Keratinocyte (primary cell): ENCODE measurements around the gene LPXN.

Experiments
- CTCF ChIP-seq, 3 experiments: IDR thresholded peaks in 1 of 3; conservative IDR thresholded peaks in 1 of 3; optimal IDR thresholded peaks in 1 of 3; 2 replicates in 2 of 3; 3 replicates in 1 of 3; pipeline versions ENCODE3 to v1.5.1; 2011; ENCODE audit warnings: low read length in 3 of 3, mild to moderate bottlenecking in 3 of 3, moderate library complexity in 2 of 3, control low read depth in 1 of 3, inconsistent platforms in 1 of 3; ENCODE audit not compliant: insufficient read depth in 2 of 3; ENCODE audit errors: extremely low read depth in 1 of 3
- EZH2 ChIP-seq: IDR thresholded peaks from one replicate; pipeline ENCODE4 v1.6.1; 2012; ENCODE audit warnings: inconsistent platforms, mild to moderate bottlenecking, low read length, moderate library complexity

DNA sequence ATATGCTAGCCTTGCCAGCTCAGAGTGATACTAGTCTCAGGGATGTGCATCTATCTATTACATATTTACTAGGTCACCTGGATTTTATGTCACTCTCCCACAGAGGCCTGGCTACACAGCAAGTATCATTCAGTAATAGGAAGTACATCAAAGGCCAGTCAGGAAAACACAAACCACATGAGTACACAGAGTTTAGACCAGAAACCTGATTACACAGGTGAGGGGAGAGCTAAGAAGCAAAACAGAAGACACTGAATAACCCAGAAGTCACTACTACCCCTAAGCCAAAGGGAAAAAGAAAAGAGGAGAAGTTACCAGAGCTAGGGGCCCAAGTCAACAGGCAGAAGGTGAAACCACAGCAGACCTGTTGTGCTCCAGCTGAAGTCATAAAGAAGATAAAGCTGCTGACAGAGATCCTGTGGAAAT lies 13.3 kb downstream of the LPXN start:
- TF ChIP-seq CTCF (optimal IDR thresholded peaks at IDR 0.05 in 1 of 3, IDR thresholded peaks at IDR 0.05 in 1 of 3, conservative IDR thresholded peaks at IDR 0.05 in 1 of 3; ENCODE audit: extremely low read depth in 1 of 3, insufficient read depth in 2 of 3, low read length in 3 of 3) (no peak), EZH2 (no peak)
